ENCODE measurements around the gene ATE1.
"Not testable (repeated sequence)": the region's sequence is repeated elsewhere in the genome, so short reads cannot be mapped to it uniquely, and the experiment has no call there.

The ATE1 gene

GRCh38 chr10:121708728-121709674, 218.8 kb downstream of the ATE1 start:
- DNase-seq (ENCODE audit: low read depth): no peak
- TF ChIP-seq CTCF (IDR thresholded peaks at IDR 0.05; ENCODE audit: low read length, missing control alignments): no peak
- H3K4me3 ChIP-seq (replicated peaks; ENCODE audit: low read depth, low read length): no peak overlapping the region

- no peak overlapping the region for H3K4me3 ChIP-seq (replicated peaks; ENCODE audit: low read depth, low read length)
- TF ChIP-seq CTCF (IDR thresholded peaks at IDR 0.05; ENCODE audit: low read length, missing control alignments): no peak
- DNase-seq (ENCODE audit: low read depth): peak; percentile 12
Observed at GRCh38 chr10:121702351-121703320, 225.2 kb downstream of the ATE1 start.

GRCh38 chr10:121700416-121700815, 227.4 kb downstream of the ATE1 start:
- H3K4me3 ChIP-seq (replicated peaks; ENCODE audit: low read depth, low read length): no peak overlapping the region
- TF ChIP-seq CTCF (IDR thresholded peaks at IDR 0.05; ENCODE audit: low read length, missing control alignments): no peak
- DNase-seq (ENCODE audit: low read depth): no peak

- not testable (repeated sequence) for DNase-seq (ENCODE audit: low read depth); H3K4me3 ChIP-seq (replicated peaks; ENCODE audit: low read depth, low read length)
Observed at GRCh38 chr10:121699703-121700102, 228.1 kb downstream of the ATE1 start.

- DNase-seq (ENCODE audit: low read depth): no peak
- TF ChIP-seq CTCF (IDR thresholded peaks at IDR 0.05; ENCODE audit: low read length, missing control alignments): no peak
- no peak overlapping the region for H3K4me3 ChIP-seq (replicated peaks; ENCODE audit: low read depth, low read length)
Observed at GRCh38 chr10:121698902-121699301, 228.9 kb downstream of the ATE1 start.

GRCh38 chr10:121698336-121698735, 229.5 kb downstream of the ATE1 start:
- no peak for DNase-seq (ENCODE audit: low read depth)
- no peak overlapping the region for H3K4me3 ChIP-seq (replicated peaks; ENCODE audit: low read depth, low read length)
- no peak for TF ChIP-seq CTCF (IDR thresholded peaks at IDR 0.05; ENCODE audit: low read length, missing control alignments)

- H3K4me3 ChIP-seq (replicated peaks; ENCODE audit: low read depth, low read length): no peak overlapping the region
- TF ChIP-seq CTCF (IDR thresholded peaks at IDR 0.05; ENCODE audit: low read length, missing control alignments): peak; percentile 16
- no peak for DNase-seq (ENCODE audit: low read depth)
Observed at GRCh38 chr10:121696854-121697253, 231.0 kb downstream of the ATE1 start.

All from fibroblast of pulmonary artery (primary cell).